Activated T-helper 17 cell treated with anti-CD3 and anti-CD28 coated beads, Interleukin-2, amount 50 U/mL, for 72 hours (primary cell): ENCODE data around the gene VPS52. TPM values are rescaled to one million over a fixed set of nuclear protein-coding genes. Genes with fewer than 3 reads are reported as not detected.

ENCODE experiments used
- ATAC-seq: fragments of 150-1000 bp; cut with Tn5 transposase; replicated peaks from 2 replicates; pipeline ENCODE4 v1.10.0; 2021; ENCODE audit warnings: mild to moderate bottlenecking, moderate library complexity
- H3K27ac Mint-ChIP-seq: one replicate; pipeline ENCODE4 v1.8.0; 2022; ENCODE audit warnings: mixed read lengths
- H3K27me3 Mint-ChIP-seq: one replicate; pipeline ENCODE4 v1.8.0; 2022; ENCODE audit warnings: mixed read lengths
- H3K36me3 Mint-ChIP-seq: one replicate; pipeline ENCODE4 v1.8.0; 2022; ENCODE audit warnings: low read depth, mild to moderate bottlenecking, mixed read lengths
- H3K4me1 Mint-ChIP-seq: one replicate; pipeline ENCODE4 v1.8.0; 2022; ENCODE audit warnings: mixed read lengths
- H3K4me3 Mint-ChIP-seq: one replicate; pipeline ENCODE4 v1.8.0; 2022; ENCODE audit warnings: mild to moderate bottlenecking, mixed read lengths
- H3K9me3 Mint-ChIP-seq: one replicate; pipeline ENCODE4 v1.8.0; 2022; ENCODE audit warnings: mixed read lengths
- total RNA-seq, 2 donors: library from RNA; stranded (reverse); gene quantifications; one replicate each; pipeline ENCODE4 v1.2.3, GENCODE V29; 2022

The VPS52 gene
- 10 to 100 TPM; 42.5 to 43.2 TPM for total RNA-seq

- H3K4me1 Mint-ChIP-seq, result peaks cover 39% of the 10 kb centered on the region
- H3K4me3 Mint-ChIP-seq, result peak within 1 kb of the TSS; percentile 88
- no peaks in the 10 kb centered on the region for H3K27me3 Mint-ChIP-seq
- H3K9me3 Mint-ChIP-seq, result no peaks in the 10 kb centered on the region
- peak; percentile 96 for ATAC-seq
- H3K27ac Mint-ChIP-seq, result peak within 1 kb of the TSS; percentile 96
- H3K36me3 Mint-ChIP-seq, result peaks cover 92% of the 10 kb centered on the region
Observed at GRCh38 chr6:33271468-33272274, at the start of gene VPS52, which contains the start of gene RPS18. Gene VPS52, minus strand, starts transcription at chr6:33271876. Its CDS starts 201 bp downstream, at chr6:33271675. Gene RPS18, plus strand, starts transcription at chr6:33272075. Its CDS starts 45 bp downstream, at chr6:33272120.

GRCh38 chr6:33321227-33321626, 49.6 kb upstream of the VPS52 start:
- peak overlapping the region; percentile 97 for H3K27ac Mint-ChIP-seq
- peaks cover 51% of the 10 kb centered on the region for H3K4me1 Mint-ChIP-seq
- no peak for ATAC-seq
- H3K36me3 Mint-ChIP-seq, result peaks cover 57% of the 10 kb centered on the region
- no peaks in the 10 kb centered on the region for H3K27me3 Mint-ChIP-seq
- H3K9me3 Mint-ChIP-seq, result no peaks in the 10 kb centered on the region
- H3K4me3 Mint-ChIP-seq, result peak overlapping the region; percentile 96

- peak overlapping the region; percentile 97 for H3K27ac Mint-ChIP-seq
Observed at GRCh38 chr6:33320315-33321181, 48.9 kb upstream of the VPS52 start.

GRCh38 chr6:33319939-33320314, 48.3 kb upstream of the VPS52 start:
- Mint-ChIP-seq H3K27me3 (no peaks in the 10 kb centered on the region), H3K36me3 (peaks cover 57% of the 10 kb centered on the region), H3K4me3 (peak overlapping the region; percentile 96), H3K4me1 (peaks cover 51% of the 10 kb centered on the region), H3K9me3 (no peaks in the 10 kb centered on the region), H3K27ac (peak overlapping the region; percentile 90)
- ATAC-seq, result no peak

More at GRCh38 chr6:33320315-33321181, 48.9 kb upstream of the VPS52 start:
- peaks cover 57% of the 10 kb centered on the region for H3K36me3 Mint-ChIP-seq
- H3K9me3 Mint-ChIP-seq, result no peaks in the 10 kb centered on the region
- ATAC-seq, result no peak
- peak overlapping the region; percentile 96 for H3K4me3 Mint-ChIP-seq
- peaks cover 51% of the 10 kb centered on the region for H3K4me1 Mint-ChIP-seq
- H3K27me3 Mint-ChIP-seq, result no peaks in the 10 kb centered on the region

GRCh38 chr6:33318426-33319073, 46.9 kb upstream of the VPS52 start:
- no peak for ATAC-seq
- Mint-ChIP-seq H3K36me3 (peaks cover 66% of the 10 kb centered on the region), H3K27ac (peak overlapping the region; percentile 90), H3K4me1 (peaks cover 55% of the 10 kb centered on the region), H3K9me3 (no peaks in the 10 kb centered on the region), H3K4me3 (peak overlapping the region; percentile 96), H3K27me3 (no peaks in the 10 kb centered on the region)

- H3K4me3 Mint-ChIP-seq, result peak within 1 kb of the TSS; percentile 96
- peaks cover 70% of the 10 kb centered on the region for H3K36me3 Mint-ChIP-seq
- no peaks in the 10 kb centered on the region for H3K9me3 Mint-ChIP-seq
- H3K27ac Mint-ChIP-seq, result peak within 1 kb of the TSS; percentile 90
- no peaks in the 10 kb centered on the region for H3K27me3 Mint-ChIP-seq
- peak; percentile 74 for ATAC-seq
- peaks cover 54% of the 10 kb centered on the region for H3K4me1 Mint-ChIP-seq
Observed at GRCh38 chr6:33317669-33318425, 46.2 kb upstream of the VPS52 start, which contains the start of gene ZBTB22. Gene ZBTB22, minus strand, starts transcription at chr6:33317744. Its CDS starts 828 bp downstream, at chr6:33316916.

- Mint-ChIP-seq H3K36me3 (peaks cover 70% of the 10 kb centered on the region), H3K4me3 (peak overlapping the region; percentile 96), H3K27ac (peak overlapping the region; percentile 90), H3K4me1 (peaks cover 54% of the 10 kb centered on the region), H3K27me3 (no peaks in the 10 kb centered on the region), H3K9me3 (no peaks in the 10 kb centered on the region)
- ATAC-seq, result no peak
Observed at GRCh38 chr6:33317419-33317668, 45.7 kb upstream of the VPS52 start.

- Mint-ChIP-seq H3K9me3 (no peaks in the 10 kb centered on the region), H3K27me3 (no peaks in the 10 kb centered on the region), H3K27ac (peak overlapping the region; percentile 90), H3K36me3 (peaks cover 70% of the 10 kb centered on the region), H3K4me3 (peak overlapping the region; percentile 96), H3K4me1 (peaks cover 49% of the 10 kb centered on the region)
- no peak for ATAC-seq
Observed at GRCh38 chr6:33316603-33317418, 45.1 kb upstream of the VPS52 start.

- no peak for ATAC-seq
- H3K27me3 Mint-ChIP-seq, result no peaks in the 10 kb centered on the region
- H3K9me3 Mint-ChIP-seq, result no peaks in the 10 kb centered on the region
- peak overlapping the region; percentile 96 for H3K4me3 Mint-ChIP-seq
- peaks cover 70% of the 10 kb centered on the region for H3K36me3 Mint-ChIP-seq
- H3K27ac Mint-ChIP-seq, result peak overlapping the region; percentile 47
- peaks cover 46% of the 10 kb centered on the region for H3K4me1 Mint-ChIP-seq
Observed at GRCh38 chr6:33315793-33316602, 44.3 kb upstream of the VPS52 start.

- H3K27me3 Mint-ChIP-seq, result no peaks in the 10 kb centered on the region
- H3K4me3 Mint-ChIP-seq, result peak overlapping the region; percentile 96
- peak overlapping the region; percentile 95 for H3K27ac Mint-ChIP-seq
- no peak for ATAC-seq
- H3K4me1 Mint-ChIP-seq, result peaks cover 40% of the 10 kb centered on the region
- H3K36me3 Mint-ChIP-seq, result peaks cover 70% of the 10 kb centered on the region
- no peaks in the 10 kb centered on the region for H3K9me3 Mint-ChIP-seq
Observed at GRCh38 chr6:33314943-33315792, 43.5 kb upstream of the VPS52 start.

GRCh38 chr6:33314515-33314942, 42.9 kb upstream of the VPS52 start:
- H3K4me3 Mint-ChIP-seq, result peak overlapping the region; percentile 96
- peaks cover 70% of the 10 kb centered on the region for H3K36me3 Mint-ChIP-seq
- H3K27ac Mint-ChIP-seq, result peak overlapping the region; percentile 95
- ATAC-seq, result peak; percentile 41
- no peaks in the 10 kb centered on the region for H3K27me3 Mint-ChIP-seq
- H3K9me3 Mint-ChIP-seq, result no peaks in the 10 kb centered on the region
- H3K4me1 Mint-ChIP-seq, result peaks cover 34% of the 10 kb centered on the region
